NCI-H526 (cell line): ENCODE measurements around the gene SPACA7.
"Not testable (repeated sequence)": the region's sequence is repeated elsewhere in the genome, so short reads cannot be mapped to it uniquely, and the experiment has no call there.

Experiments used
- DNase-seq, 2 experiments: peaks; one replicate each; lab custom pipeline; 2025; lab: John Stamatoyannopoulos, UW

Gene SPACA7

GRCh38 chr13:112350300-112350699 is 25.9 kb upstream of the SPACA7 start:
- no peak for DNase-seq

- no peak for DNase-seq
Measured at GRCh38 chr13:112351825-112352224, 24.3 kb upstream of the SPACA7 start.

- no peak for DNase-seq
Measured at GRCh38 chr13:112353856-112354255, 22.3 kb upstream of the SPACA7 start.

- peak in 1 of 2 experiments; percentile 24 for DNase-seq
Measured at GRCh38 chr13:112354330-112355273, 21.6 kb upstream of the SPACA7 start.

- no peak for DNase-seq
Measured at GRCh38 chr13:112355274-112355838, 20.8 kb upstream of the SPACA7 start.

GRCh38 chr13:112356190-112356589 is 20.0 kb upstream of the SPACA7 start:
- DNase-seq: no peak

- DNase-seq: no peak
Measured at GRCh38 chr13:112358156-112358555, 18.0 kb upstream of the SPACA7 start.

GRCh38 chr13:112362021-112362420 is 14.1 kb upstream of the SPACA7 start:
- DNase-seq: no peak

- no peak for DNase-seq
Measured at GRCh38 chr13:112363867-112364528, 12.2 kb upstream of the SPACA7 start.

GRCh38 chr13:112366907-112367646 is 9.1 kb upstream of the SPACA7 start:
- DNase-seq: no peak

GRCh38 chr13:112368883-112369282 is 7.3 kb upstream of the SPACA7 start:
- no peak for DNase-seq

GRCh38 chr13:112370311-112370710 is 5.8 kb upstream of the SPACA7 start:
- DNase-seq: no peak

GRCh38 chr13:112374271-112374670 is 1.9 kb upstream of the SPACA7 start:
- DNase-seq: no peak

- peak in 1 of 2 experiments; percentile 35 for DNase-seq
Measured at GRCh38 chr13:112391746-112392145, 15.6 kb downstream of the SPACA7 start.

GRCh38 chr13:112392719-112393118 is 16.6 kb downstream of the SPACA7 start:
- peak in 1 of 2 experiments; percentile 38 for DNase-seq

- DNase-seq: not testable (repeated sequence)
Measured at GRCh38 chr13:112395022-112395421, 18.9 kb downstream of the SPACA7 start.

- not testable (repeated sequence) for DNase-seq
Measured at GRCh38 chr13:112395941-112396340, 19.8 kb downstream of the SPACA7 start.

GRCh38 chr13:112397108-112397507 is 21.0 kb downstream of the SPACA7 start:
- no peak for DNase-seq

- DNase-seq: not testable (repeated sequence)
Measured at GRCh38 chr13:112398347-112398746, 22.2 kb downstream of the SPACA7 start.

- DNase-seq: not testable (repeated sequence)
Measured at GRCh38 chr13:112409828-112410227, 33.7 kb downstream of the SPACA7 start.

- no peak for DNase-seq
Measured at GRCh38 chr13:112416647-112417046, 40.5 kb downstream of the SPACA7 start.

- no peak for DNase-seq
Measured at GRCh38 chr13:112417079-112417478, 40.9 kb downstream of the SPACA7 start.
